ENCODE results near the gene TFAP2C. TPM values are rescaled to one million over a fixed set of nuclear protein-coding genes. Genes with fewer than 3 reads are reported as not detected.

Gene TFAP2C
- total and polyA plus RNA-seq, 2 experiments from 2014 or later, result 11.9 to 14.3 TPM

DNA sequence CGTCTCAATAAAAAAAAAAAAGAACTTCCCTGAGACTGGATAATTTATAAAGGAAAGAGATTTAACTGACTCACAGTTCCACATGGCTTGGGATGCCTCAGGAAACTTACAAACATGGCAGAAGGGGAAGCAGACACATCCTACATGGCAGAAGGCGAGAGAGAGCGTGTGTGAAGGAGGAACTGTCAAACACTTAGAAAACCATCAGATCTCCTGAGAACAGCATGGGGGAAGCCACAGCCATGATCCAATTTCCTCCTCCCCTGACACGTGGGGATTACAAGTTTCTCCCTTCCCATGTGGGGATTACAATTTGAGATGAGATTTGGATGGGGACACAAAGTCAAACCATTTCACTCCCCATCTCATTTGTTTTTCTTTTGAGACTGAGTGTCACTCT, 46.6 kb upstream of the TFAP2C start:
- no peaks in the 10 kb centered on the region for H3K4me1 ChIP-seq (ENCODE audit: insufficient read depth)
- peak overlapping the region; percentile 63; the same call in 1 of the 2 replicates for H2AFZ ChIP-seq
- H4K20me1 ChIP-seq (replicated peaks; ENCODE audit: insufficient read depth), result no peaks in the 10 kb centered on the region
- TF ChIP-seq, protein P1, sequence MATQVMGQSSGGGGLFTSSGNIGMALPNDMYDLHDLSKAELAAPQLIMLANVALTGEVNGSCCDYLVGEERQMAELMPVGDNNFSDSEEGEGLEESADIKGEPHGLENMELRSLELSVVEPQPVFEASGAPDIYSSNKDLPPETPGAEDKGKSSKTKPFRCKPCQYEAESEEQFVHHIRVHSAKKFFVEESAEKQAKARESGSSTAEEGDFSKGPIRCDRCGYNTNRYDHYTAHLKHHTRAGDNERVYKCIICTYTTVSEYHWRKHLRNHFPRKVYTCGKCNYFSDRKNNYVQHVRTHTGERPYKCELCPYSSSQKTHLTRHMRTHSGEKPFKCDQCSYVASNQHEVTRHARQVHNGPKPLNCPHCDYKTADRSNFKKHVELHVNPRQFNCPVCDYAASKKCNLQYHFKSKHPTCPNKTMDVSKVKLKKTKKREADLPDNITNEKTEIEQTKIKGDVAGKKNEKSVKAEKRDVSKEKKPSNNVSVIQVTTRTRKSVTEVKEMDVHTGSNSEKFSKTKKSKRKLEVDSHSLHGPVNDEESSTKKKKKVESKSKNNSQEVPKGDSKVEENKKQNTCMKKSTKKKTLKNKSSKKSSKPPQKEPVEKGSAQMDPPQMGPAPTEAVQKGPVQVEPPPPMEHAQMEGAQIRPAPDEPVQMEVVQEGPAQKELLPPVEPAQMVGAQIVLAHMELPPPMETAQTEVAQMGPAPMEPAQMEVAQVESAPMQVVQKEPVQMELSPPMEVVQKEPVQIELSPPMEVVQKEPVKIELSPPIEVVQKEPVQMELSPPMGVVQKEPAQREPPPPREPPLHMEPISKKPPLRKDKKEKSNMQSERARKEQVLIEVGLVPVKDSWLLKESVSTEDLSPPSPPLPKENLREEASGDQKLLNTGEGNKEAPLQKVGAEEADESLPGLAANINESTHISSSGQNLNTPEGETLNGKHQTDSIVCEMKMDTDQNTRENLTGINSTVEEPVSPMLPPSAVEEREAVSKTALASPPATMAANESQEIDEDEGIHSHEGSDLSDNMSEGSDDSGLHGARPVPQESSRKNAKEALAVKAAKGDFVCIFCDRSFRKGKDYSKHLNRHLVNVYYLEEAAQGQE (IDR thresholded peaks at IDR 0.05; ENCODE audit: unreplicated experiment), result no peak
- TF ChIP-seq CREB1 (CRISPR knock-in tag; IDR thresholded peaks at IDR 0.05; ENCODE audit: low read depth) (no peak), POLR2AphosphoS5 (IDR thresholded peaks at IDR 0.05; ENCODE audit: low read depth) (no peak), JUNB (IDR thresholded peaks at IDR 0.05; ENCODE audit: unreplicated experiment) (no peak), EZH2phosphoT487 (IDR thresholded peaks at IDR 0.05; ENCODE audit: unreplicated experiment) (no peak), ZNF331 (CRISPR knock-in tag; IDR thresholded peaks at IDR 0.05; ENCODE audit: low read depth) (no peak), NANOG (IDR thresholded peaks at IDR 0.05; ENCODE audit: borderline replicate concordance) (no peak), ZNF114 (CRISPR knock-in tag; IDR thresholded peaks at IDR 0.05) (no peak), STAT1 (IDR thresholded peaks at IDR 0.05; ENCODE audit: unreplicated experiment) (no peak), EZH2 (IDR thresholded peaks at IDR 0.05; ENCODE audit: low read depth, unreplicated experiment) (no peak)
- TF ChIP-seq, protein P2, sequence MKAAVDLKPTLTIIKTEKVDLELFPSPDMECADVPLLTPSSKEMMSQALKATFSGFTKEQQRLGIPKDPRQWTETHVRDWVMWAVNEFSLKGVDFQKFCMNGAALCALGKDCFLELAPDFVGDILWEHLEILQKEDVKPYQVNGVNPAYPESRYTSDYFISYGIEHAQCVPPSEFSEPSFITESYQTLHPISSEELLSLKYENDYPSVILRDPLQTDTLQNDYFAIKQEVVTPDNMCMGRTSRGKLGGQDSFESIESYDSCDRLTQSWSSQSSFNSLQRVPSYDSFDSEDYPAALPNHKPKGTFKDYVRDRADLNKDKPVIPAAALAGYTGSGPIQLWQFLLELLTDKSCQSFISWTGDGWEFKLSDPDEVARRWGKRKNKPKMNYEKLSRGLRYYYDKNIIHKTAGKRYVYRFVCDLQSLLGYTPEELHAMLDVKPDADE (IDR thresholded peaks at IDR 0.05), result no peak
- TF ChIP-seq, protein P3, sequence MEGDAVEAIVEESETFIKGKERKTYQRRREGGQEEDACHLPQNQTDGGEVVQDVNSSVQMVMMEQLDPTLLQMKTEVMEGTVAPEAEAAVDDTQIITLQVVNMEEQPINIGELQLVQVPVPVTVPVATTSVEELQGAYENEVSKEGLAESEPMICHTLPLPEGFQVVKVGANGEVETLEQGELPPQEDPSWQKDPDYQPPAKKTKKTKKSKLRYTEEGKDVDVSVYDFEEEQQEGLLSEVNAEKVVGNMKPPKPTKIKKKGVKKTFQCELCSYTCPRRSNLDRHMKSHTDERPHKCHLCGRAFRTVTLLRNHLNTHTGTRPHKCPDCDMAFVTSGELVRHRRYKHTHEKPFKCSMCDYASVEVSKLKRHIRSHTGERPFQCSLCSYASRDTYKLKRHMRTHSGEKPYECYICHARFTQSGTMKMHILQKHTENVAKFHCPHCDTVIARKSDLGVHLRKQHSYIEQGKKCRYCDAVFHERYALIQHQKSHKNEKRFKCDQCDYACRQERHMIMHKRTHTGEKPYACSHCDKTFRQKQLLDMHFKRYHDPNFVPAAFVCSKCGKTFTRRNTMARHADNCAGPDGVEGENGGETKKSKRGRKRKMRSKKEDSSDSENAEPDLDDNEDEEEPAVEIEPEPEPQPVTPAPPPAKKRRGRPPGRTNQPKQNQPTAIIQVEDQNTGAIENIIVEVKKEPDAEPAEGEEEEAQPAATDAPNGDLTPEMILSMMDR (conservative IDR thresholded peaks at IDR 0.05; ENCODE audit: low read depth in 2 of 2), result no peak
- TF ChIP-seq, protein P4, sequence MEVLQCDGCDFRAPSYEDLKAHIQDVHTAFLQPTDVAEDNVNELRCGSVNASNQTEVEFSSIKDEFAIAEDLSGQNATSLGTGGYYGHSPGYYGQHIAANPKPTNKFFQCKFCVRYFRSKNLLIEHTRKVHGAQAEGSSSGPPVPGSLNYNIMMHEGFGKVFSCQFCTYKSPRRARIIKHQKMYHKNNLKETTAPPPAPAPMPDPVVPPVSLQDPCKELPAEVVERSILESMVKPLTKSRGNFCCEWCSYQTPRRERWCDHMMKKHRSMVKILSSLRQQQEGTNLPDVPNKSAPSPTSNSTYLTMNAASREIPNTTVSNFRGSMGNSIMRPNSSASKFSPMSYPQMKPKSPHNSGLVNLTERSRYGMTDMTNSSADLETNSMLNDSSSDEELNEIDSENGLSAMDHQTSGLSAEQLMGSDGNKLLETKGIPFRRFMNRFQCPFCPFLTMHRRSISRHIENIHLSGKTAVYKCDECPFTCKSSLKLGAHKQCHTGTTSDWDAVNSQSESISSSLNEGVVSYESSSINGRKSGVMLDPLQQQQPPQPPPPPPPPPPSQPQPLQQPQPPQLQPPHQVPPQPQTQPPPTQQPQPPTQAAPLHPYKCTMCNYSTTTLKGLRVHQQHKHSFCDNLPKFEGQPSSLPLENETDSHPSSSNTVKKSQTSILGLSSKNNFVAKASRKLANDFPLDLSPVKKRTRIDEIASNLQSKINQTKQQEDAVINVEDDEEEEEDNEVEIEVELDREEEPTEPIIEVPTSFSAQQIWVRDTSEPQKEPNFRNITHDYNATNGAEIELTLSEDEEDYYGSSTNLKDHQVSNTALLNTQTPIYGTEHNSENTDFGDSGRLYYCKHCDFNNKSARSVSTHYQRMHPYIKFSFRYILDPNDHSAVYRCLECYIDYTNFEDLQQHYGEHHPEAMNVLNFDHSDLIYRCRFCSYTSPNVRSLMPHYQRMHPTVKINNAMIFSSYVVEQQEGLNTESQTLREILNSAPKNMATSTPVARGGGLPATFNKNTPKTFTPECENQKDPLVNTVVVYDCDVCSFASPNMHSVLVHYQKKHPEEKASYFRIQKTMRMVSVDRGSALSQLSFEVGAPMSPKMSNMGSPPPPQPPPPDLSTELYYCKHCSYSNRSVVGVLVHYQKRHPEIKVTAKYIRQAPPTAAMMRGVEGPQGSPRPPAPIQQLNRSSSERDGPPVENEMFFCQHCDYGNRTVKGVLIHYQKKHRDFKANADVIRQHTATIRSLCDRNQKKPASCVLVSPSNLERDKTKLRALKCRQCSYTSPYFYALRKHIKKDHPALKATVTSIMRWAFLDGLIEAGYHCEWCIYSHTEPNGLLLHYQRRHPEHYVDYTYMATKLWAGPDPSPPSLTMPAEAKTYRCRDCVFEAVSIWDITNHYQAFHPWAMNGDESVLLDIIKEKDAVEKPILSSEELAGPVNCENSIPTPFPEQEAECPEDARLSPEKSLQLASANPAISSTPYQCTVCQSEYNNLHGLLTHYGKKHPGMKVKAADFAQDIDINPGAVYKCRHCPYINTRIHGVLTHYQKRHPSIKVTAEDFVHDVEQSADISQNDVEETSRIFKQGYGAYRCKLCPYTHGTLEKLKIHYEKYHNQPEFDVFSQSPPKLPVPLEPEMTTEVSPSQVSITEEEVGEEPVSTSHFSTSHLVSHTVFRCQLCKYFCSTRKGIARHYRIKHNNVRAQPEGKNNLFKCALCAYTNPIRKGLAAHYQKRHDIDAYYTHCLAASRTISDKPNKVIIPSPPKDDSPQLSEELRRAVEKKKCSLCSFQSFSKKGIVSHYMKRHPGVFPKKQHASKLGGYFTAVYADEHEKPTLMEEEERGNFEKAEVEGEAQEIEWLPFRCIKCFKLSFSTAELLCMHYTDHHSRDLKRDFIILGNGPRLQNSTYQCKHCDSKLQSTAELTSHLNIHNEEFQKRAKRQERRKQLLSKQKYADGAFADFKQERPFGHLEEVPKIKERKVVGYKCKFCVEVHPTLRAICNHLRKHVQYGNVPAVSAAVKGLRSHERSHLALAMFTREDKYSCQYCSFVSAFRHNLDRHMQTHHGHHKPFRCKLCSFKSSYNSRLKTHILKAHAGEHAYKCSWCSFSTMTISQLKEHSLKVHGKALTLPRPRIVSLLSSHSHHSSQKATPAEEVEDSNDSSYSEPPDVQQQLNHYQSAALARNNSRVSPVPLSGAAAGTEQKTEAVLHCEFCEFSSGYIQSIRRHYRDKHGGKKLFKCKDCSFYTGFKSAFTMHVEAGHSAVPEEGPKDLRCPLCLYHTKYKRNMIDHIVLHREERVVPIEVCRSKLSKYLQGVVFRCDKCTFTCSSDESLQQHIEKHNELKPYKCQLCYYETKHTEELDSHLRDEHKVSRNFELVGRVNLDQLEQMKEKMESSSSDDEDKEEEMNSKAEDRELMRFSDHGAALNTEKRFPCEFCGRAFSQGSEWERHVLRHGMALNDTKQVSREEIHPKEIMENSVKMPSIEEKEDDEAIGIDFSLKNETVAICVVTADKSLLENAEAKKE (CRISPR knock-in tag; IDR thresholded peaks at IDR 0.05), result no peak
- no peaks in the 10 kb centered on the region for H3K79me2 ChIP-seq (replicated peaks; ENCODE audit: insufficient read depth)
- no peak overlapping the region for H3K4me3 ChIP-seq
- peaks cover 18% of the 10 kb centered on the region; the same call in 2 of the 3 replicates for H3K4me1 Mint-ChIP-seq
- no peak overlapping the region for H3K4me3 Mint-ChIP-seq
- no peaks in the 10 kb centered on the region for H3K36me3 Mint-ChIP-seq (ENCODE audit: low read depth)
- no peaks in the 10 kb centered on the region for H3K36me3 ChIP-seq (ENCODE audit: insufficient read depth)
- ATAC-seq (no peak), DNase-seq (ENCODE audit: low spot score) (no peak)
- no peaks in the 10 kb centered on the region for H3F3A ChIP-seq (replicated peaks; ENCODE audit: low read depth)
- no peak overlapping the region for H3K4me2 ChIP-seq
- H3K27me3 ChIP-seq (ENCODE audit: insufficient read depth), result no peaks in the 10 kb centered on the region
- no peak overlapping the region for H3K27ac ChIP-seq (ENCODE audit: low read depth)
- peaks cover 3% of the 10 kb centered on the region for H3K27me3 Mint-ChIP-seq (ENCODE audit: insufficient read depth, low read depth, poor library complexity)
- H3K9me3 Mint-ChIP-seq, result no peaks in the 10 kb centered on the region; the same call in 2 of the 3 replicates
- no peaks in the 10 kb centered on the region for H3K9me2 ChIP-seq (ENCODE audit: insufficient read depth)
- H3K27ac Mint-ChIP-seq, result no peak overlapping the region
